GM12872 (cell line): ENCODE measurements around the gene SEMA3F.

ENCODE experiments used
- CTCF ChIP-seq: IDR thresholded peaks from 3 replicates; pipeline ENCODE4 v1.5.1; 2011; ENCODE audit warnings: low read depth, mild to moderate bottlenecking, low read length, moderate library complexity; ENCODE audit not compliant: insufficient read depth

SEMA3F gene

GRCh38 chr3:50121072-50122032 is 33.8 kb upstream of the SEMA3F start:
- TF ChIP-seq CTCF: peak; percentile 86

- no peak for TF ChIP-seq CTCF
These were observed 33.1 kb upstream of the SEMA3F start for GRCh38 chr3:50122071-50122470.

GRCh38 chr3:50122661-50123391 is 32.3 kb upstream of the SEMA3F start:
- TF ChIP-seq CTCF: no peak

- no peak for TF ChIP-seq CTCF
These were observed 31.6 kb upstream of the SEMA3F start for GRCh38 chr3:50123394-50124051.

GRCh38 chr3:50124052-50124799 is 30.9 kb upstream of the SEMA3F start:
- TF ChIP-seq CTCF: no peak

GRCh38 chr3:50124800-50125178 is 30.3 kb upstream of the SEMA3F start:
- TF ChIP-seq CTCF: no peak
